ENCODE measurements around the gene RB1.

RB1 gene

GRCh38 chr13:48414501-48414900, 111.0 kb downstream of the RB1 start:
- no peak for TF ChIP-seq CTCF (IDR thresholded peaks at IDR 0.05)

- no peak for TF ChIP-seq CTCF (IDR thresholded peaks at IDR 0.05)
Measured at GRCh38 chr13:48415516-48415915, 112.0 kb downstream of the RB1 start.

- TF ChIP-seq CTCF (IDR thresholded peaks at IDR 0.05), result no peak
Measured at GRCh38 chr13:48424212-48424611, 120.7 kb downstream of the RB1 start.

- TF ChIP-seq CTCF (IDR thresholded peaks at IDR 0.05), result no peak
Measured at GRCh38 chr13:48426052-48426451, 122.5 kb downstream of the RB1 start.

GRCh38 chr13:48429036-48429435, 125.5 kb downstream of the RB1 start:
- TF ChIP-seq CTCF (IDR thresholded peaks at IDR 0.05), result no peak

GRCh38 chr13:48429886-48430285, 126.3 kb downstream of the RB1 start:
- no peak for TF ChIP-seq CTCF (IDR thresholded peaks at IDR 0.05)

- no peak for TF ChIP-seq CTCF (IDR thresholded peaks at IDR 0.05)
Measured at GRCh38 chr13:48431431-48431830, 127.9 kb downstream of the RB1 start.

- no peak for TF ChIP-seq CTCF (IDR thresholded peaks at IDR 0.05)
Measured at GRCh38 chr13:48431987-48432615, 128.6 kb downstream of the RB1 start.

All from LNCAP (cell line).